Gastroesophageal sphincter (tissue), 3 donors: ENCODE results near the gene AP3S2.

ENCODE experiments used
- EP300 ChIP-seq: sonication (generic); formaldehyde crosslinking; IDR thresholded peaks from one replicate; pipeline ENCODE4 v1.6.1; 2017; ENCODE audit warnings: antibody characterized with exemption, mild to moderate bottlenecking
- TF ChIP-seq, protein P1 (sequence below), 4 experiments: fragments of 200-600 bp in 2 of 4; fragments of 450-650 bp in 2 of 4; sonication (generic) in 1 of 4; IDR thresholded peaks; one replicate each; pipeline ENCODE4 v1.5.1; 2017 to 2019; ENCODE audit warnings: antibody characterized with exemption in 4 of 4, mild to moderate bottlenecking in 2 of 4, moderate library complexity in 2 of 4

DNA sequence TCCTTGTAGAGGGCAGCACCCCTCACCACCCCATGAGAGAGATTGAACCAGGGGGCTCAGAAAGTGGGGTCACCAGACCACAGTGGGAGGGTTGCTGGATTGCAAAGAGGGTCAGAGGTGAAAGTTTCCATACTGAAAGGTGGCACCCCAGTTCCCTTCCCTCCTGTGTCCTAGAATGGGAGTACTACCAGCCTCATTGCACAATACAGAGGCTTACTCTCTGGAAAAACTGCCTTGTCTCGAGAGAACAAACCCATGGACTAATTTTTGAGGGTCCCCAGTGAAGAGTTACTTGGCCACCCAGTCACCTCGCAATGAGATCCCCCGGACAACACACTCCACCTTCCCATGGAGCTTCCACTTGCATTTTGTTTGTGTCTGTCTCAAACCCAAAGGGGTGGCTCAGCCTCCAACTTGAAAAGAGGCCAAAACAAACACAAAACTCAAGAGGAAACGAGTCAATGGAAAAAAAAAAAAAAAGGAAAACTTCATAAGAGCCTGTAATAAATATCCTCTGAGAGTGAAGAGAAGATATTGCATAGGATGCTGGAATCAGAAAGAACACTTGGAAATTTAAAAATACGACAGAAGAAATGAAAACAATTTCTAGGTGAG lies 99.1 kb downstream of the AP3S2 start:
- TF ChIP-seq, protein P1, sequence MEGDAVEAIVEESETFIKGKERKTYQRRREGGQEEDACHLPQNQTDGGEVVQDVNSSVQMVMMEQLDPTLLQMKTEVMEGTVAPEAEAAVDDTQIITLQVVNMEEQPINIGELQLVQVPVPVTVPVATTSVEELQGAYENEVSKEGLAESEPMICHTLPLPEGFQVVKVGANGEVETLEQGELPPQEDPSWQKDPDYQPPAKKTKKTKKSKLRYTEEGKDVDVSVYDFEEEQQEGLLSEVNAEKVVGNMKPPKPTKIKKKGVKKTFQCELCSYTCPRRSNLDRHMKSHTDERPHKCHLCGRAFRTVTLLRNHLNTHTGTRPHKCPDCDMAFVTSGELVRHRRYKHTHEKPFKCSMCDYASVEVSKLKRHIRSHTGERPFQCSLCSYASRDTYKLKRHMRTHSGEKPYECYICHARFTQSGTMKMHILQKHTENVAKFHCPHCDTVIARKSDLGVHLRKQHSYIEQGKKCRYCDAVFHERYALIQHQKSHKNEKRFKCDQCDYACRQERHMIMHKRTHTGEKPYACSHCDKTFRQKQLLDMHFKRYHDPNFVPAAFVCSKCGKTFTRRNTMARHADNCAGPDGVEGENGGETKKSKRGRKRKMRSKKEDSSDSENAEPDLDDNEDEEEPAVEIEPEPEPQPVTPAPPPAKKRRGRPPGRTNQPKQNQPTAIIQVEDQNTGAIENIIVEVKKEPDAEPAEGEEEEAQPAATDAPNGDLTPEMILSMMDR (IDR thresholded peaks at IDR 0.05), result no peak
- no peak for TF ChIP-seq EP300
